ENCODE data around the gene PGGHG.

PGGHG gene

DNA sequence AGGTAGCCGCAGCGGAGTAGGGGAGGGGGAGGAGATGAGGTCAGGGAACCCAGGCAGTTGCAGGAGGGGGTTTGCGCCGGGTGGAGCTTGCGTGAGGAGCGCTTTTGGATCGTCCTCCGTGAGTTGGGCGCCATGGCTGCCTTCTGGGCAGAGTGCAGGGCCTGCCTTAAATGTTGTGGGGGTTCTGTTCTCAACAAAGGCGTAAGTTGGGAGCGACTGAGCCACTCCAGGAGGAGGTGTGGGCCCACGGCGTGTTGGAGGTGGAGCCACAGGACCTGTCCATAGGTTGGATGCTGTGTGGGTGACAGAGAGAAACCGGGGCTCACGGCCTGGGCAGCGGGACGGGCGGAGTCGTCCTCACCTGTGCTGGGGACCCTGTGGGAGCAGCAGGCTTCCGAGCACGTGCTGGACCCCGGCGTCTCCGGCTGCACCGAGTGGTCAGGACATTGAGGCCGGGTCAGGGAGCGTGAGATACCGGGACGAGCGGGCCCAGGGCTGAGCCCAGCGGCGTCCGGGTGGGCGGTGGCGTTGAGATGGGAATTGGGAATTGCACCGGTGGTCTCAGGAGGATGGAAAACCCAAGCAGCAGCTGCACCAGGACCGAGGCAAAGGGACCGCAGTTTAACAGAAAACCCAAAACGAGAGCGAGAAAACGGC lies 977 bp upstream of the PGGHG start:
- no peak for DNase-seq (ENCODE audit: low read depth)
- TF ChIP-seq, protein P1, sequence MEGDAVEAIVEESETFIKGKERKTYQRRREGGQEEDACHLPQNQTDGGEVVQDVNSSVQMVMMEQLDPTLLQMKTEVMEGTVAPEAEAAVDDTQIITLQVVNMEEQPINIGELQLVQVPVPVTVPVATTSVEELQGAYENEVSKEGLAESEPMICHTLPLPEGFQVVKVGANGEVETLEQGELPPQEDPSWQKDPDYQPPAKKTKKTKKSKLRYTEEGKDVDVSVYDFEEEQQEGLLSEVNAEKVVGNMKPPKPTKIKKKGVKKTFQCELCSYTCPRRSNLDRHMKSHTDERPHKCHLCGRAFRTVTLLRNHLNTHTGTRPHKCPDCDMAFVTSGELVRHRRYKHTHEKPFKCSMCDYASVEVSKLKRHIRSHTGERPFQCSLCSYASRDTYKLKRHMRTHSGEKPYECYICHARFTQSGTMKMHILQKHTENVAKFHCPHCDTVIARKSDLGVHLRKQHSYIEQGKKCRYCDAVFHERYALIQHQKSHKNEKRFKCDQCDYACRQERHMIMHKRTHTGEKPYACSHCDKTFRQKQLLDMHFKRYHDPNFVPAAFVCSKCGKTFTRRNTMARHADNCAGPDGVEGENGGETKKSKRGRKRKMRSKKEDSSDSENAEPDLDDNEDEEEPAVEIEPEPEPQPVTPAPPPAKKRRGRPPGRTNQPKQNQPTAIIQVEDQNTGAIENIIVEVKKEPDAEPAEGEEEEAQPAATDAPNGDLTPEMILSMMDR (IDR thresholded peaks at IDR 0.05; ENCODE audit: insufficient read depth, low read depth, low read length, missing control alignments) = no peak
- H3K4me3 ChIP-seq (ENCODE audit: low read length) = peak overlapping the region; percentile 52

DNA sequence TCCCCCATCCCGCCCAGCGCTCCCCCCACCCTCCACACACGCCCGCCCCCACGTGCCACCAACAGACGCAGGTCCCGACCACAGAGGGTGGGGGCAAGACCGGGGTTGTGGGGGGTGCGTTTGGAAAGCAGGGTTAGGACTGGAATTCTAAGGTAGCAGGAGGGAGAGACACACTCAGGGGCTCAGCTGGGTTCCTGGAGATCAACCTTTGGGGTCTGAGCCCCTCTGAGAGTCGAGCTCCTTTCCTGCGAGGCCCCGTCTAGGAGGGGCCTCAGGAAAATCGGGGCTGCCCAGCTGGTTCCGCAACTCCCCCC lies 429 bp downstream of the PGGHG start:
- DNase-seq (ENCODE audit: low read depth) = no peak
- H3K4me3 ChIP-seq (ENCODE audit: low read length) = peak overlapping the region; percentile 16
- TF ChIP-seq, protein P1 (IDR thresholded peaks at IDR 0.05; ENCODE audit: insufficient read depth, low read depth, low read length, missing control alignments) = no peak

DNA sequence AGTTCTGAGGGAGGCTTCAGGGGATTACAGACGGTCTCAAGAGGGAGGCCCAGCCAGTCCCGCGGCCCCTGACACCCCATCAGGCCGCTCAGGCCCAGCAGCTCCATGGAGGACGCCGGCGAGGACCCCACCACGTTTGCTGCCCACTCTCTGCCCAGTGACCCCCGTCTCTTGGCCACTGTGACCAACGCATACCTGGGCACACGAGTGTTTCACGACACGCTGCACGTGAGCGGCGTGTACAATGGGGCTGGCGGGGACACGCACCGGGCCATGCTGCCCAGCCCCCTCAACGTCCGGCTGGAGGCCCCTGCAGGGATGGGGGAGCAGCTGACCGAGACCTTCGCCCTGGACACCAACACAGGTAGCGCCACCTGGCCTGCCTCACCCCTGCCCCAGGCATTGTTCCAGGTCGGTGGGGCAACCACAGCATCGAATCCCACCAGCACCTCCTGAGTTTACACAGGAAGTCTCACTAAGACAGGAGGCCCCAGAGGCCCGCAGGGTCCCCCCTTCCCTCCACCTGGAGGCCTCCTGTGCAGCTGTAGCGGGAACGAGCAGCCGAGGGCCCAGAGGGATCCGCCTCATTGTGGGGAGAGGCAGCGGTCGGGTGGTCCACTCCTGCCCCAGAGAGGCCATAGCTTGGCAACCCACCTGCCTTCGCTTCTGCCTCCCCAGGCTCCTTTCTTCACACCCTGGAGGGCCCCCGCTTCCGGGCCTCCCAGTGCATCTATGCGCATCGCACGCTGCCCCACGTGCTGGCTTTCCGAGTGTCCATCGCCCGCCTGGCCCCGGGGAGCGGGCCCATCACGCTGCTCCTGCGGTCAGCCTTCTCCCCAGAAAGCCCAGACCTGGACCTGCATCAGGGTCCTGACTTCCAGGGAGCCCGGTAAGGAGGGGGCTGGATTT lies 1.0 kb downstream of the PGGHG start:
- DNase-seq (ENCODE audit: low read depth) = no peak
- H3K4me3 ChIP-seq (ENCODE audit: low read length) = no peak overlapping the region
- TF ChIP-seq, protein P1 (IDR thresholded peaks at IDR 0.05; ENCODE audit: insufficient read depth, low read depth, low read length, missing control alignments) = no peak

- TF ChIP-seq, protein P1 (IDR thresholded peaks at IDR 0.05; ENCODE audit: insufficient read depth, low read depth, low read length, missing control alignments) = no peak
- DNase-seq (ENCODE audit: low read depth) = no peak
- H3K4me3 ChIP-seq (ENCODE audit: low read length) = no peak overlapping the region
Measured at GRCh38 chr11:290621-291231, 1.8 kb downstream of the PGGHG start.

DNA sequence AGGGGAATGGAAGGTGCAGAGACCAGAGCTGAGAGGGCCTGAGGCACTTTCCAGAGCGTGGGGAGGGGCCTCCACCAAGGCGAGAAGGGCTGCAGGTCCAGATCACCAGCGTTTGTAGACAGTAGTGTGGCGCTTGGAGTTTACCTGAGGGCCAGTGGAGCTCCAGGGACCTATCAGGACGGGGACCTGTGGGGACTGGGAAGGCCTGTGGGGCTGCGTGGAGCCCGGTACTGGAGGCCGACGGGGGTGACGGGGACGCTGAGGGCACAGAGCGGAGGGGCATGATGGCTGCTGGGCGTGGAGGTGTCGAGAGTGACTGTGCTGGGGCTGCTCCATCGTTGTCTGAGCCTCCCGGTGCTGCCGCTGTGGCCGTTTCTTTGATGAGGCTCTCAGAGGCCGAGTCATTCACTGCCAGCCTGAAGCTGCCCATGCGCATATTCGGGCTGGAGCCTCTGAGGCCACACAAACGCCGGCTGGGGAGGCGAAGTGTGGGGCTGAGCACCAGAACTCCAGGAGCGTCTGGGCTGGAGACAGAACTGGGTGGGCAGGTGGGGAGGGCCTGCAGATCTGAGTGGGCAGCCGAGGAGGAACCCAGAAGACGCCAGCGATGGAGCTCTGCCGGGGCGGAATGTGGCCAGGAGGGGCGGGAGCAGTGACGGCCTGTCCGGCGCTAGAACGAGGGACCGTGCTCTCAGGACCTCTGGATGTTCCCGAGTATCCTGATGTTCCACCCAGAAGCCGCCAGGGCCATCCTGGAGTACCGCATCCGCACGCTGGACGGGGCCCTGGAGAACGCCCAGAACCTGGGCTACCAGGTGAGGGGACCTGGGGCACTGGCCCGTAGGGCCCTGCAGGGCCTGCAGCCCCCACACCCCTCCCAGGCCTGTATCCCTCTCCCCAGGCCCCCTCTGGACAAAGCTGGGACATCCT lies 2.6 kb downstream of the PGGHG start:
- TF ChIP-seq, protein P1 (IDR thresholded peaks at IDR 0.05; ENCODE audit: insufficient read depth, low read depth, low read length, missing control alignments) = no peak
- DNase-seq (ENCODE audit: low read depth) = no peak
- no peak overlapping the region for H3K4me3 ChIP-seq (ENCODE audit: low read length)

Measured in epithelial cell of esophagus (primary cell).